Stromal cell of bone marrow (primary cell): ENCODE measurements around the gene ANKRD2.
"Not testable (repeated sequence)": the region's sequence is repeated elsewhere in the genome, so short reads cannot be mapped to it uniquely, and the experiment has no call there.

Source experiments
- DNase-seq: peaks from one replicate; pipeline ENCODE4 v3.0.0-alpha.2; 2012; ENCODE audit warnings: low read depth

Gene ANKRD2

GRCh38 chr10:97546456-97547270, 25.9 kb upstream of the ANKRD2 start:
- no peak for DNase-seq

- no peak for DNase-seq
Observed at GRCh38 chr10:97547271-97547600, 25.3 kb upstream of the ANKRD2 start.

GRCh38 chr10:97547962-97548361, 24.6 kb upstream of the ANKRD2 start:
- no peak for DNase-seq

- DNase-seq = no peak
Observed at GRCh38 chr10:97548828-97549455, 23.6 kb upstream of the ANKRD2 start.

- no peak for DNase-seq
Observed at GRCh38 chr10:97549587-97550322, 22.8 kb upstream of the ANKRD2 start.

GRCh38 chr10:97550336-97551149, 22.0 kb upstream of the ANKRD2 start:
- DNase-seq = no peak

- no peak for DNase-seq
Observed at GRCh38 chr10:97551271-97551670, 21.3 kb upstream of the ANKRD2 start.

GRCh38 chr10:97553575-97554031, 19.0 kb upstream of the ANKRD2 start:
- peak; percentile 57 for DNase-seq

- DNase-seq = not testable (repeated sequence)
Observed at GRCh38 chr10:97554336-97554735, 18.2 kb upstream of the ANKRD2 start.

- DNase-seq = not testable (repeated sequence)
Observed at GRCh38 chr10:97555541-97555940, 17.0 kb upstream of the ANKRD2 start.

- peak; percentile 50 for DNase-seq
Observed at GRCh38 chr10:97560731-97561381, 11.7 kb upstream of the ANKRD2 start.

- DNase-seq = not testable (repeated sequence)
Observed at GRCh38 chr10:97561386-97562077, 11.0 kb upstream of the ANKRD2 start.

GRCh38 chr10:97562329-97562728, 10.2 kb upstream of the ANKRD2 start:
- DNase-seq = not testable (repeated sequence)

GRCh38 chr10:97563337-97563736, 9.2 kb upstream of the ANKRD2 start:
- DNase-seq = no peak

GRCh38 chr10:97564776-97565175, 7.8 kb upstream of the ANKRD2 start:
- DNase-seq = no peak

- no peak for DNase-seq
Observed at GRCh38 chr10:97566336-97566996, 6.1 kb upstream of the ANKRD2 start.

GRCh38 chr10:97567891-97568290, 4.7 kb upstream of the ANKRD2 start:
- no peak for DNase-seq

- DNase-seq = no peak
Observed at GRCh38 chr10:97570146-97570788, 2.3 kb upstream of the ANKRD2 start.

- no peak for DNase-seq
Observed at GRCh38 chr10:97570789-97571471, 1.6 kb upstream of the ANKRD2 start.
